ENCODE measurements around the gene PDK2.

The PDK2 gene

GRCh38 chr17:50147841-50148225, 52.7 kb downstream of the PDK2 start:
- in situ Hi-C loops (cut with MboI; ENCODE audit: low sequenced_read_pairs): no loop called here

GRCh38 chr17:50148226-50149090, 53.3 kb downstream of the PDK2 start:
- in situ Hi-C loops (cut with MboI; ENCODE audit: low sequenced_read_pairs): no loop called here

GRCh38 chr17:50149091-50149416, 53.9 kb downstream of the PDK2 start:
- in situ Hi-C loops (cut with MboI; ENCODE audit: low sequenced_read_pairs): no loop called here

DNA sequence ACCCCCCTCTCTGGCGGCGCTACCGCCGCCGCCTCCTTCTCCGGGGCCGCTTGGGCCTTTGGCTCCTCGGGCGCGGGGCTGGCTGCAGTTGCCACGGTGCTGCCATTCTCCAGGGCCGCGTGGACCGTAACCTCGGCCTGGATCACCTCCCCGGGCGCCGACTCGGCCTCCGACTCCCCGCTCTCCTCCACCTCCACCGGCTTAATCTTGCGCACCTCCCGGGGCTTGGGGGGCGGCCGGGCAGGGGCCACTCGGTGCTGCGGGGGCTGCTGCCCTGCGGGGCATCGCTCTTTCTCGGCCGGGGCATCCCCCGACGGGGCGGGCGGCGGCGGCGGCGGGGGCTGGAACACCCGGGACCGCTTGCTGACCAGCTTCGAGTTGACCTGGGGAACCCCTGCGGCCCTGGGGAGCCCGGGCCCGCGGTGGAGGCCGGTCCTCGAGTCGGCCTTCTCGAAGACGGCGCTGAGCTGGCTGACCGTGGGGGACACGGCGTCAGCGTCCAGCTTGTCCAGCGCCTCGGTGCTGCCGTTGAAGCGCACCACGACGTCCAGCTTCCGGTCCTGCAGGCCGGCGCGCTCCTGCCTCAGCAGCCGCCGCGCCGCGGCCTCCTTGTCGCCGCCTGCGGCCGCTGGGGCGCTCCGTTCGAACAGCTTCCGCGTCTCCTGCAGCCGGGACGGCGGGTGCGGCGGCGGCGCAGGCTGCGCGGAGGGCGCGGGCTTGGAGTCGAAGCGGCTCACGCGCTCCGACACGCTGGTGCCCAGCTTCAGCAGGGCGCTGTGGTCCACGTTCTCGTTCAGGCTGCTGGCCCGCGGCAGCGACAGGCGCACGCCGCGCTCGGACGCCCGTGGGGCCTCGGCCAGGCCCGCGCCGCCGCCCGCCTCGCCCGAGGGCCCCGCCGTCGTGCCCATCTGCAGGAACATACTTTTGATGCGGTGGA, 54.5 kb downstream of the PDK2 start:
- in situ Hi-C loops (cut with MboI; ENCODE audit: low sequenced_read_pairs): no loop called here

DNA sequence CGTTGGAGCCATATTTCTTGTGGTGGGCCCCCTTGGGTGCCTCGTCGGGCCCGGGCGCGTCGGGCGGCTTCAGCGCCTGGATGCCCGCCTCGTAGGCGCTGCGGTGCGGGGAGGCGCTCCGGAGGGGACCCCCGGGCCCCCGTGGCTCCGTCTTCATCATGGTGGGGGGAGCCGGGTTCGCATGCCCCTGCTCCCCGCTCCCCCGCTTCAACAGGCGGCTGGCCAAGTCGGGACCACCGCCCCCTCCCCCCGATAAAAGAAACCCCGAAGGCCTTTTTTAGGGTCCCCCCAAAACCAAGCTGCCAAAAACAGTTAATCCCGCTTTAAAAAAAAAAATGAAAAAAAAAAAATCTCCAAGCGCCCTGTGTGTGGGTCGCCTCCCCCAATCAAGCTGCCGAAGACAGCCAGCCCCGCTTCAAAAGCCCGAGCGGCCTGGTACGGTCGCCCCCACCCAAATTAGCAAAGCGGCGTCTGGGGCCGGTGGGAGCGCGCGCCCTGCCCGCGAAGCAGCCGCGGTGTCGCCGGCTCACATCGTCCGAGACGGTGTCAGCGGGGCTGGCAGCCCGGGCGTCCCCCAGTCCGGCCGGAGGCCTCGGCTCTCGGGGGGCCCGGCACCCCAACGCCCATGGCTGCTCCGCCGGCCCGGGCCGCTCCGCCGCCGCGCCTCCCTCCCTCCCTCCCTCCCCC, 55.3 kb downstream of the PDK2 start, which contains the start of gene PPP1R9B:
TSS of gene PPP1R9B (minus strand) at position 324 of the 687 bp plus-strand sequence. CDS start at position 160, 164 bp downstream.
- in situ Hi-C loops (cut with MboI; ENCODE audit: low sequenced_read_pairs): no loop called here

DNA sequence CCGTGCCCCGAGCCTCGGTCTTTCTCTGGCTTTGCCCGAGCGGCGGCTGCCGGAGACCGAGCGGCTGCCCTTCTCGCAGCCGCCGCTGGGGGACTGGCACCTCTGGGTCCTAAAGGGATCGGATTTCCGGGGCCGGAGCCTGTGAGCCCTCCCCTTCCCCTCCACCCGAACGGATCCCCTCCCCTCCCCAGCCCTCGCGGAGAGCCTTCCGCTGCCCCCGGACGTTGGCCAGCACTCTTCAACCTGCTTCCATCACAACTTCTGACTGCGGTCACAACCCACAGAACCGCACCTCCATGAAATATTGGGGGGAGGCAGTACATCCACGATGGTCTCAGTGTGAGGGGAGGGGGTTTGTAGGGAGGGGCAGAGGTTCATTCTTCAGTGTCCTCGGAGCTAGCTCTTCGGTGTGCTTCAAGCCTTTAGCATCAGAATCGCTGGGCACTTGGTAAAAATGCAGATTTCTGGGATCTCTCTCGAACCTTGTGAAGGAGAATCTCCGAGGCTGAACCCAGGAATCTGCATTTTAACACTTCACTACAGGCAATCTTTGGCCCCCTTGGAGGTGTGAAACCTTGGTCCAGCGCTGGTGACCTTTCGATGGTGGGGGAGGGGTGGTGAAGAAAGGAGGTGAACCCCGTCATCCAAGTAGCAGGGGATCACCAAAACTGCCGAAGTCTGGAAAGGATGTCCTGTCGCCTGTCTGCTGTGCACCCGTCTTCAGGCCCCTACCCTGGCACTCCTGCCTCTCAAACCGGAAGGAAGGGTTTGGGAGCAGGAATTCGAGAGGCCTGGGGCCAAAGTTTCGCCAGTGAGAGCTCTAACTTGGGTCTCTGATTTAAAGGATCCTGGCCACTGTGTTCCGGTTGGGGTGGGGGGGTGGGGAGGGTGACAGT, 56.1 kb downstream of the PDK2 start:
- in situ Hi-C loops (cut with MboI; ENCODE audit: low sequenced_read_pairs): no loop called here

GRCh38 chr17:50151937-50152547, 56.9 kb downstream of the PDK2 start:
- in situ Hi-C loops (cut with MboI; ENCODE audit: low sequenced_read_pairs): no loop called here

DNA sequence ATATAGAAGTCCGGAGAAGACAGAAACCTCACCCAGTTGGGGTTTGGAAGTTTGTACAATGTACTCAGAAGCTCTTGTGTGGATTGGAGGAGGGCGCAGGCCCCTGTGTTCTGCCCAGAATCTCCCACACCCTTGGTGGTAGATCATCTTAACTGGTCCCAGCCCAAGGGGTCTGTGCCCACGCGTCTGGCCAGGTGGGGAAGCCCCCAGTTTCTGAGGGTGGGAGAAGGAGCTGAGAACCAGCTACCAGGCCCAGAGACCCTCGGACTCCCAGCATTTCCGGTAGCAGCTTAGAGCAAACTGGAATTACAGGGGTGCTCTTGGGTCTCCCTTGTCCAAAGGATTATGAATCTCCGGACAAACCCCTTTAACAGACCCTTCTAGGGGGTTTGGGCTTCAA, 57.6 kb downstream of the PDK2 start:
- in situ Hi-C loops (cut with MboI; ENCODE audit: low sequenced_read_pairs): no loop called here

- in situ Hi-C loops (cut with MboI; ENCODE audit: low sequenced_read_pairs): no loop called here
Measured at GRCh38 chr17:50153650-50154575, 58.8 kb downstream of the PDK2 start.

DNA sequence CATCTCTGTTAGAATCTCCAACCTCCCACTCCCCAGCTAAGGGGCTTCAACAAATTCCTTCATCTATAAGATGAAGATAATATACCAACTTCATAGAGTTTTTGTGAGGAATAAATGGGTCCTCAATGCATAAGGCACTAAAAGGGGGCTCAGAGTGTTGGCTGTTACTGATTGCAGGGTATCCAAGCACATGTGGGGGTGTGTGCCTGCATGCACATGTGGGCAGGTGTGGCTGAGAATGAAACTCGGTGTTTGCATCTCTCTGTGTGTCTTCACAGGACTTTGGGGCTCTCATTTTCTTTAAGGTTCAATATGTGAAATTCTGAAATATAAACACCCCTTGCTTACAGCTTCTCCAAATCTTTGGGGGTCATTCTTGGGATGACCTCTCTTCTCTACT, 59.5 kb downstream of the PDK2 start:
- in situ Hi-C loops (cut with MboI; ENCODE audit: low sequenced_read_pairs): no loop called here

- in situ Hi-C loops (cut with MboI; ENCODE audit: low sequenced_read_pairs): no loop called here
Measured at GRCh38 chr17:50155115-50155819, 60.1 kb downstream of the PDK2 start.

- in situ Hi-C loops (cut with MboI; ENCODE audit: low sequenced_read_pairs): no loop called here
Measured at GRCh38 chr17:50157891-50158290, 62.7 kb downstream of the PDK2 start.

- in situ Hi-C loops (cut with MboI; ENCODE audit: low sequenced_read_pairs): no loop called here
Measured at GRCh38 chr17:50161023-50161910, 66.1 kb downstream of the PDK2 start.

Data from HL-60/S4 treated with retinoic acid at 250 ng/mL for 4 days and 3 days (cell line).